Loucy (cell line): ENCODE data around the gene POMP.
A peak's percentile ranks its signal among the peaks of the same experiment; 100 is the strongest.

ENCODE experiments used
- H2AFZ ChIP-seq: fragments of 200-600 bp; sonication (generic); 2 replicates; pipeline ENCODE4 v1.6.0; 2016; ENCODE audit warnings: antibody characterized with exemption, mild to moderate bottlenecking, low read length, moderate library complexity
- H3F3A ChIP-seq: fragments of 200-600 bp; 2 replicates; pipeline ENCODE4 v1.6.0; 2016; ENCODE audit warnings: antibody characterized with exemption, low read depth, mild to moderate bottlenecking
- H3K27me3 ChIP-seq: fragments of 200-600 bp; sonication (generic); 2 replicates; pipeline ENCODE4 v1.6.1; 2014; ENCODE audit warnings: low read length, mild to moderate bottlenecking; ENCODE audit not compliant: insufficient read depth, poor library complexity, severe bottlenecking
- H3K36me3 ChIP-seq: fragments of 200-600 bp; sonication (generic); 2 replicates; pipeline ENCODE4 v1.6.1; 2016; ENCODE audit warnings: low read length; ENCODE audit not compliant: insufficient read depth
- H3K4me1 ChIP-seq: fragments of 200-600 bp; sonication (generic); 2 replicates; pipeline ENCODE4 v1.5.1; 2014; ENCODE audit warnings: low read length, mild to moderate bottlenecking; ENCODE audit not compliant: insufficient read depth, poor library complexity, severe bottlenecking
- H3K4me2 ChIP-seq: fragments of 200-600 bp; sonication (generic); 2 replicates; pipeline ENCODE4 v1.6.0; 2014; ENCODE audit warnings: antibody characterized with exemption, low read length, low read depth, mild to moderate bottlenecking; ENCODE audit not compliant: poor library complexity, severe bottlenecking
- H3K4me3 ChIP-seq: fragments of 200-600 bp; sonication (generic); 2 replicates; pipeline ENCODE4 v1.5.1; 2014; ENCODE audit warnings: low read length, mild to moderate bottlenecking, mixed read lengths; ENCODE audit not compliant: poor library complexity, severe bottlenecking
- H3K79me2 ChIP-seq: fragments of 200-600 bp; sonication (generic); 2 replicates; pipeline ENCODE4 v1.6.1; 2014; ENCODE audit warnings: low read length; ENCODE audit not compliant: insufficient read depth
- H3K9ac ChIP-seq: fragments of 200-600 bp; sonication (generic); 2 replicates; pipeline ENCODE4 v1.6.0; 2014; ENCODE audit warnings: mild to moderate bottlenecking, low read depth, low read length, moderate library complexity; ENCODE audit not compliant: poor library complexity, severe bottlenecking
- H3K9me2 ChIP-seq: fragments of 200-600 bp; sonication (generic); replicated peaks from 2 replicates; pipeline ENCODE4 v1.6.1; 2016; ENCODE audit warnings: low read depth, low read length, mixed read lengths
- H3K9me3 ChIP-seq: fragments of 200-600 bp; sonication (generic); 2 replicates; pipeline ENCODE4 v1.6.1; 2014; ENCODE audit warnings: mild to moderate bottlenecking, antibody characterized with exemption, low read length, low read depth; ENCODE audit not compliant: insufficient read depth
- H4K20me1 ChIP-seq: fragments of 200-600 bp; sonication (generic); 2 replicates; pipeline ENCODE4 v1.6.0; 2014; ENCODE audit warnings: antibody characterized with exemption, low read length, mild to moderate bottlenecking; ENCODE audit not compliant: insufficient read depth, poor library complexity, severe bottlenecking
- EZH2phosphoT487 ChIP-seq: fragments of 200-600 bp; IDR thresholded peaks from 2 replicates; pipeline ENCODE4 v1.6.1; 2018; ENCODE audit warnings: antibody characterized with exemption, mild to moderate bottlenecking, moderate library complexity, borderline replicate concordance
- TF ChIP-seq, protein P1 (sequence below): fragments of 200-600 bp; sonication (generic); conservative IDR thresholded peaks from 2 replicates; pipeline ENCODE4 v1.5.1; 2014; ENCODE audit warnings: mild to moderate bottlenecking, antibody characterized with exemption, low read length

POMP gene

GRCh38 chr13:28697441-28697840 lies 38.5 kb downstream of the POMP start:
- Histone ChIP-seq H3K9me3 (no peaks in the 10 kb centered on the region), H3K27me3 (no peaks in the 10 kb centered on the region), H3K4me1 (no peaks in the 10 kb centered on the region), H4K20me1 (no peaks in the 10 kb centered on the region), H2AFZ (no peak overlapping the region), H3K9ac (no peak overlapping the region), H3K9me2 (no peaks in the 10 kb centered on the region), H3K4me2 (no peak overlapping the region), H3K36me3 (peaks cover 12% of the 10 kb centered on the region), H3K79me2 (no peaks in the 10 kb centered on the region), H3F3A (no peaks in the 10 kb centered on the region), H3K4me3 (no peak overlapping the region)
- no peak for TF ChIP-seq EZH2phosphoT487
- TF ChIP-seq, protein P1, sequence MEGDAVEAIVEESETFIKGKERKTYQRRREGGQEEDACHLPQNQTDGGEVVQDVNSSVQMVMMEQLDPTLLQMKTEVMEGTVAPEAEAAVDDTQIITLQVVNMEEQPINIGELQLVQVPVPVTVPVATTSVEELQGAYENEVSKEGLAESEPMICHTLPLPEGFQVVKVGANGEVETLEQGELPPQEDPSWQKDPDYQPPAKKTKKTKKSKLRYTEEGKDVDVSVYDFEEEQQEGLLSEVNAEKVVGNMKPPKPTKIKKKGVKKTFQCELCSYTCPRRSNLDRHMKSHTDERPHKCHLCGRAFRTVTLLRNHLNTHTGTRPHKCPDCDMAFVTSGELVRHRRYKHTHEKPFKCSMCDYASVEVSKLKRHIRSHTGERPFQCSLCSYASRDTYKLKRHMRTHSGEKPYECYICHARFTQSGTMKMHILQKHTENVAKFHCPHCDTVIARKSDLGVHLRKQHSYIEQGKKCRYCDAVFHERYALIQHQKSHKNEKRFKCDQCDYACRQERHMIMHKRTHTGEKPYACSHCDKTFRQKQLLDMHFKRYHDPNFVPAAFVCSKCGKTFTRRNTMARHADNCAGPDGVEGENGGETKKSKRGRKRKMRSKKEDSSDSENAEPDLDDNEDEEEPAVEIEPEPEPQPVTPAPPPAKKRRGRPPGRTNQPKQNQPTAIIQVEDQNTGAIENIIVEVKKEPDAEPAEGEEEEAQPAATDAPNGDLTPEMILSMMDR = no peak

- no peaks in the 10 kb centered on the region for H4K20me1 ChIP-seq
- no peaks in the 10 kb centered on the region for H3K79me2 ChIP-seq
- H3K9me2 ChIP-seq = no peaks in the 10 kb centered on the region
These were observed 40.3 kb downstream of the POMP start for GRCh38 chr13:28699246-28699645.

GRCh38 chr13:28704282-28704681 lies 45.4 kb downstream of the POMP start:
- TF ChIP-seq, protein P1 = no peak
- Histone ChIP-seq H4K20me1 (no peaks in the 10 kb centered on the region), H3K36me3 (peaks cover 11% of the 10 kb centered on the region), H3K9me2 (no peaks in the 10 kb centered on the region), H3K9ac (no peak overlapping the region), H3K4me3 (no peak overlapping the region), H3K27me3 (no peaks in the 10 kb centered on the region), H3K79me2 (no peaks in the 10 kb centered on the region), H3K4me2 (peak overlapping the region; percentile 4), H3K9me3 (no peaks in the 10 kb centered on the region), H2AFZ (no peak overlapping the region), H3K4me1 (peaks cover 40% of the 10 kb centered on the region), H3F3A (peaks cover 7% of the 10 kb centered on the region; the same call in 1 of the 2 replicates)

More at GRCh38 chr13:28699246-28699645, 40.3 kb downstream of the POMP start:
- no peaks in the 10 kb centered on the region for H3K9me3 ChIP-seq
- no peaks in the 10 kb centered on the region for H3F3A ChIP-seq
- TF ChIP-seq EZH2phosphoT487 = no peak
- TF ChIP-seq, protein P1 = no peak
- H3K4me1 ChIP-seq = peaks cover 6% of the 10 kb centered on the region
- no peak overlapping the region for H3K4me3 ChIP-seq
- H3K36me3 ChIP-seq = peaks cover 12% of the 10 kb centered on the region
- no peak overlapping the region for H3K4me2 ChIP-seq
- H2AFZ ChIP-seq = no peak overlapping the region
- no peaks in the 10 kb centered on the region for H3K27me3 ChIP-seq
- H3K9ac ChIP-seq = no peak overlapping the region
